A673 (cell line): ENCODE data around the gene TFDP1. TPM values are rescaled to one million over a fixed set of nuclear protein-coding genes. Genes with fewer than 3 reads are reported as not detected.

ENCODE experiments used
- BruUV-seq: library from RNA; stranded (reverse); fragments of 400-500 nt; replicated peaks from 2 replicates; lab custom pipeline; 2021; lab: Mats Ljungman, UMichigan
- CTCF ChIA-PET: fragments of 300-600 bp; sonication (Branson Sonifier 250); formaldehyde crosslinking; loops from one replicate; lab custom pipeline; 2022; ENCODE audit warnings: antibody characterized with exemption; lab: Charles Lee
- POLR2A ChIA-PET: fragments of 300-600 bp; sonication (Branson Sonifier 250); formaldehyde crosslinking; loops from one replicate; lab custom pipeline; 2022; ENCODE audit warnings: antibody characterized with exemption; ENCODE audit not compliant: low non-redundant PET; lab: Charles Lee
- DNase-seq: peaks from one replicate; pipeline ENCODE4 v3.0.0-alpha.2; 2015; ENCODE audit warnings: low spot score
- H3K27ac ChIP-seq: fragments of 200-600 bp; sonication (generic); 2 replicates; pipeline ENCODE4 v1.5.1; 2016; ENCODE audit warnings: mixed run types, low read depth, mild to moderate bottlenecking, mixed read lengths, antibody characterized with exemption, low read length; ENCODE audit not compliant: poor library complexity, severe bottlenecking
- H3K27me3 ChIP-seq: fragments of 200-600 bp; sonication (generic); replicated peaks from 2 replicates; pipeline ENCODE4 v1.6.1; 2017; ENCODE audit warnings: mixed run types, low read depth, mild to moderate bottlenecking, mixed read lengths, antibody characterized with exemption, low read length; ENCODE audit not compliant: insufficient read depth, poor library complexity
- H3K36me3 ChIP-seq: fragments of 200-600 bp; sonication (generic); 2 replicates; pipeline ENCODE4 v1.6.1; 2016; ENCODE audit warnings: mixed run types, mild to moderate bottlenecking, mixed read lengths, antibody characterized with exemption, low read length; ENCODE audit not compliant: insufficient read depth, poor library complexity, severe bottlenecking
- H3K4me1 ChIP-seq: fragments of 200-600 bp; sonication (generic); 2 replicates; pipeline ENCODE4 v1.6.1; 2017; ENCODE audit warnings: mixed run types, mild to moderate bottlenecking, mixed read lengths, antibody characterized with exemption, low read length; ENCODE audit not compliant: insufficient read depth, poor library complexity, severe bottlenecking
- H3K4me3 ChIP-seq: fragments of 200-600 bp; sonication (generic); 2 replicates; pipeline ENCODE4 v1.5.1; 2016; ENCODE audit warnings: low read depth, mixed run types, mild to moderate bottlenecking, mixed read lengths, low read length; ENCODE audit not compliant: poor library complexity, severe bottlenecking
- H3K9me3 ChIP-seq: fragments of 200-600 bp; sonication (generic); 2 replicates; pipeline ENCODE4 v1.6.1; 2016; ENCODE audit warnings: mixed run types, low read depth, mild to moderate bottlenecking, mixed read lengths, antibody characterized with exemption, low read length; ENCODE audit not compliant: poor library complexity, severe bottlenecking
- EZH2 ChIP-seq: fragments of 200-600 bp; sonication (generic); IDR thresholded peaks from 2 replicates; pipeline ENCODE4 v1.6.1; 2017; ENCODE audit warnings: borderline replicate concordance, low read depth, mild to moderate bottlenecking, mixed read lengths, antibody characterized with exemption, low read length; ENCODE audit not compliant: poor library complexity, severe bottlenecking
- intact Hi-C: fragments of 100-400 bp; cut with micrococcal nuclease; formaldehyde crosslinking; loops from one replicate; pipeline ENCODE4 v1.10.0; 2022; ENCODE audit not compliant: unreplicated experiment
- total RNA-seq: library from RNA; stranded (reverse); gene quantifications from 2 replicates; pipeline ENCODE4 v1.2.3, GENCODE V29; 2021
- TF ChIP-seq, protein P1 (sequence below): fragments of 300-800, 200-600 bp; sonication (generic); conservative IDR thresholded peaks from 2 replicates; pipeline ENCODE4 v1.5.1; 2017; ENCODE audit warnings: low read depth, mild to moderate bottlenecking, antibody characterized with exemption, low read length, moderate library complexity, mixed read lengths

TFDP1 gene
- total RNA-seq, 1 experiment from 2014 or later = 153 TPM

DNA sequence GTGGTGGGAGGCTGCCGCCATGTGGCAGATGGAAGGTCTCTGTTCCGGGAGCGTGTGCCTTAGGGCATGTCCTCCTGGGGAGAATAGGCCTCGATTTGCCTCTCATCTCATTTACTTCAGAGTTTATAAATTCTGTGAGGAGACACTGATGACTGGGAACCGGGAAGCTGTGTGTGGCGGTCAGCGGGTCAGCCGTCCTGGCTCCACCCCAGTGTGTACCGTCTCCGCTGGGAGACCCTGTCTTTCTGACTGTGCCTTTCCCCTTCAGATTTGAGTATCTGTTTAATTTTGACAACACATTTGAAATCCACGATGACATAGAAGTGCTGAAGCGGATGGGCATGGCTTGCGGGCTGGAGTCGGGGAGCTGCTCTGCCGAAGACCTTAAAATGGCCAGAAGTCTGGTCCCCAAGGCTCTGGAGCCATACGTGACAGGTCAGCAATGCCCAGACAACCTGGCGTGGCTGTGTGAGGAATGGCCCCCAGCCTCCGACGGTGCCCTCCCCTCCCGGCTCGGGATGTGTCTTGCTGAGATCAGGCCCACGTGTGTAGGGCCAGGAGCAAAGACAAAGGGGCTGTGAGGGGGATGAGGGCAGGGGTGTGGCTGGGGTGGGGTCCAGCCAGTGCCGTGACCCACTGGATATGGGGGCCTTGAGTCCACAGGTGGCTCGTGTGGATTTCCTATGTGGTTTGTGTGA lies 51.9 kb downstream of the TFDP1 start:
- Histone ChIP-seq H3K27me3 (no peaks in the 10 kb centered on the region), H3K4me1 (no peaks in the 10 kb centered on the region), H3K27ac (no peak overlapping the region), H3K4me3 (no peak overlapping the region), H3K36me3 (peaks cover 84% of the 10 kb centered on the region), H3K9me3 (no peaks in the 10 kb centered on the region)
- DNase-seq = no peak
- TF ChIP-seq EZH2 = no peak
- TF ChIP-seq, protein P1, sequence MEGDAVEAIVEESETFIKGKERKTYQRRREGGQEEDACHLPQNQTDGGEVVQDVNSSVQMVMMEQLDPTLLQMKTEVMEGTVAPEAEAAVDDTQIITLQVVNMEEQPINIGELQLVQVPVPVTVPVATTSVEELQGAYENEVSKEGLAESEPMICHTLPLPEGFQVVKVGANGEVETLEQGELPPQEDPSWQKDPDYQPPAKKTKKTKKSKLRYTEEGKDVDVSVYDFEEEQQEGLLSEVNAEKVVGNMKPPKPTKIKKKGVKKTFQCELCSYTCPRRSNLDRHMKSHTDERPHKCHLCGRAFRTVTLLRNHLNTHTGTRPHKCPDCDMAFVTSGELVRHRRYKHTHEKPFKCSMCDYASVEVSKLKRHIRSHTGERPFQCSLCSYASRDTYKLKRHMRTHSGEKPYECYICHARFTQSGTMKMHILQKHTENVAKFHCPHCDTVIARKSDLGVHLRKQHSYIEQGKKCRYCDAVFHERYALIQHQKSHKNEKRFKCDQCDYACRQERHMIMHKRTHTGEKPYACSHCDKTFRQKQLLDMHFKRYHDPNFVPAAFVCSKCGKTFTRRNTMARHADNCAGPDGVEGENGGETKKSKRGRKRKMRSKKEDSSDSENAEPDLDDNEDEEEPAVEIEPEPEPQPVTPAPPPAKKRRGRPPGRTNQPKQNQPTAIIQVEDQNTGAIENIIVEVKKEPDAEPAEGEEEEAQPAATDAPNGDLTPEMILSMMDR = no peak
- ChIA-PET CTCF (no interaction called here), POLR2A (no interaction called here)
- intact Hi-C loops = no loop called here
- BruUV-seq = no TSS peak

DNA sequence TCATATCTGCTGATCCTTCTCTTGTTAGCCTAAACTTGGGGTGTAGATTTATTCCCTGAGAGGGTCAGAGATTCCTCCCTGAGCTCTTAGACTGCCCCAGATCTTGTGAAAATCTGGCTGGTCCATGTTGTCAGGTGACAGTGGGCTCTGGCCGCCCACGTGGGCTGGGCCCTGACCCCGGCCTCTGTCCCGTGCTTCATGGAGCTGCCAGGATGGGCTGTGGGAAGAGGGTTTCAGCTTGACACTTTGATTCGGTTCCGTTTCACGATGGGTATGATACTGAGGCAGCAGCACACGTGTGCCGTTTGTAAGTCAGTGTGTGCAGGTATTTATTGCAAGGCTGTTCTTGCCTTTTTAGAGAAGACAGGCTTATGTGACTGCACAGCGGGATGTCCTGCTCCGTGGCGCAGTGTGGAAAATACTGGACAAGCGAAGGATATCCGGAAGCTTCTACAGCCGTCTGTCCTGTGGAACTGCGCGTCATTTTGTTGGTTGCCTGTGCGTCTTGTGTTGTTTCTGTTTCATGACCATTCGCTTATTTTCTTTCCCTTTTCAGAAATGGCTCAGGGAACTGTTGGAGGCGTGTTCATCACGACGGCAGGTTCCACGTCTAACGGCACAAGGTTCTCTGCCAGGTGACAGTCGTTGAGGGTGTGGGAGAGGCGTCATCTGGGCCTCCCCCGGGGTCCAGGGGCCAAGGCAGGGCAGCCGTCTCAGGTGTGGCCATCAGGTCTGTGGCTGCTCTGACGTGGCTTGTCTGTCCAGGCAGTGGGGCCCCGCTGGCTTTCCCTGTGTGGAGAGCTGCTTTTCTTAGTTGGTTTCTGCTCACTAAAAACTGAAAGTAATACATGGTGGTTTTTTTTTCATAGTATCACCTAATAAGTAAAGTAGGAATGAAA lies 53.0 kb downstream of the TFDP1 start:
- Histone ChIP-seq H3K36me3 (peaks cover 85% of the 10 kb centered on the region), H3K27ac (no peak overlapping the region), H3K9me3 (no peaks in the 10 kb centered on the region), H3K4me3 (no peak overlapping the region), H3K27me3 (no peaks in the 10 kb centered on the region), H3K4me1 (no peaks in the 10 kb centered on the region)
- no peak for DNase-seq
- no TSS peak for BruUV-seq
- CTCF ChIA-PET = no interaction called here
- intact Hi-C loops = no loop called here
- POLR2A ChIA-PET = no interaction called here
- TF ChIP-seq, protein P1 = no peak
- no peak for TF ChIP-seq EZH2

DNA sequence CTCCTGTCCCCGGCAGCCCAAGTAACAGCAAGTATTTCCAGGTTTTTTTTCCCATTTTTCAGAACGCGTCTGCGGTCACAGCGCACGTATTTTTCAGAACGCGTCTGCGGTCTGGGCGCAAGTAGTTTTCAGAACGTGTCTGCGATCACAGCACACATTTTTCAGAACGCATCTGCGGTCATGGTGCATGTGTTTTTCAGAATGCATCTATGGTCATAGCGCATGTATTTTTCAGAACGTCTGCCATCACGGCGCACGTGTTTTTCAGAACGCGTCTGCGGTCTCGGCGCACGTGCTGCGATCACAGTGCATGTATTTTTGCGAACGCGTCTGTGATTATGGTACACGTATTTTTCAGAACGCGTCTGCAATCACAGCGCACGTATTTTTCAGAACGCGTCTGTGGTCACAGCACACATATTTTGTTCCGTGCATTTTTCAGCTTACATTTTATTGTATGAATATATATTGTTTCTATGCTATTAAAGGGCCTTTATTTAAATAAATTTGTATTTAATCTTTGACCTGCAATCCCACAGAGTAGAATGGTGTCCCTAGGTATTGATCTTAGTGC lies 53.7 kb downstream of the TFDP1 start:
- POLR2A ChIA-PET = no interaction called here
- peaks cover 82% of the 10 kb centered on the region for H3K36me3 ChIP-seq
- no TSS peak for BruUV-seq

More for the DNA sequence above, 53.7 kb downstream of the TFDP1 start:
- H3K27ac ChIP-seq = no peak overlapping the region
- no peaks in the 10 kb centered on the region for H3K9me3 ChIP-seq
- TF ChIP-seq, protein P1 = no peak
- no peak for TF ChIP-seq EZH2
- H3K4me3 ChIP-seq = no peak overlapping the region
- intact Hi-C loops = no loop called here
- no peaks in the 10 kb centered on the region for H3K27me3 ChIP-seq
- CTCF ChIA-PET = no interaction called here
- no peaks in the 10 kb centered on the region for H3K4me1 ChIP-seq
- DNase-seq = no peak
